GM13977 (cell line): ENCODE data around the gene MOB1B.

ENCODE experiments used
- DNase-seq: peaks from one replicate; pipeline ENCODE4 v3.0.0; 2012; ENCODE audit warnings: low spot score
- in situ Hi-C: fragments of 300-500 bp; cut with MboI; formaldehyde crosslinking; loops from one replicate; pipeline ENCODE4 v1.12.0; 2022; ENCODE audit warnings: low sequenced_read_pairs, low pct_unique_long_range_greater_than_20kb, mixed read lengths, inconsistent platforms; ENCODE audit not compliant: unreplicated experiment
- TF ChIP-seq, protein P1 (sequence below): IDR thresholded peaks from 2 replicates; pipeline ENCODE4 v1.5.1; 2012; ENCODE audit warnings: mild to moderate bottlenecking, control low read depth; ENCODE audit not compliant: insufficient read depth; ENCODE audit errors: extremely low read depth, missing control alignments

Gene MOB1B

DNA sequence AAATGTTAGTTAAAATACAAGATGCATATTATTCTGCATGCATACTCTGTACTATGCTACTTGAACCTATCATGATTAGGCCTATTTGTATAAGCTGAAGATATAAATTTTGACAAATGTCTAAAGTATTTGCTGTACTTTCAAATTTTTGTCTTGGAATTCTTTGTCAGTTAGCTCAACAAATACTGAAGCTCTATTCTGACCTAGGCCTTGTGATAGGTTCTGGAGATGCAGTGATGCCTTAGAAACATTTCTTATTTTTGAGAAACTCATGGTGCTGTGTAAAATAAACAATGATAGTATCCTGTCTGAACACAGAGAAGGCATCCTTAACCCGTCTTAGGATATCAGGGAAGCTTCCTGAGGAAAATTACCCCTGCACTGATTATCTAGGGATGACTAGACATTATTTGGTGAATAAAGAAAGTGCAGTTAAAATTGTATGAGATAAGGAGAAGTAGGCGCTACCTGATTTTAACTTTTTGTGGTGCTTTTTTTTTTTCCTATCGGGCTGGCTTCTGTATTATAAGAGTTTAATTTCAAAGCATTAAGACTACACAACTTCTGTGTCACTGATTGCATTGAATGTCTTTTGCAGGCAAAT lies 43.4 kb downstream of the MOB1B start:
- no peak for DNase-seq
- TF ChIP-seq, protein P1, sequence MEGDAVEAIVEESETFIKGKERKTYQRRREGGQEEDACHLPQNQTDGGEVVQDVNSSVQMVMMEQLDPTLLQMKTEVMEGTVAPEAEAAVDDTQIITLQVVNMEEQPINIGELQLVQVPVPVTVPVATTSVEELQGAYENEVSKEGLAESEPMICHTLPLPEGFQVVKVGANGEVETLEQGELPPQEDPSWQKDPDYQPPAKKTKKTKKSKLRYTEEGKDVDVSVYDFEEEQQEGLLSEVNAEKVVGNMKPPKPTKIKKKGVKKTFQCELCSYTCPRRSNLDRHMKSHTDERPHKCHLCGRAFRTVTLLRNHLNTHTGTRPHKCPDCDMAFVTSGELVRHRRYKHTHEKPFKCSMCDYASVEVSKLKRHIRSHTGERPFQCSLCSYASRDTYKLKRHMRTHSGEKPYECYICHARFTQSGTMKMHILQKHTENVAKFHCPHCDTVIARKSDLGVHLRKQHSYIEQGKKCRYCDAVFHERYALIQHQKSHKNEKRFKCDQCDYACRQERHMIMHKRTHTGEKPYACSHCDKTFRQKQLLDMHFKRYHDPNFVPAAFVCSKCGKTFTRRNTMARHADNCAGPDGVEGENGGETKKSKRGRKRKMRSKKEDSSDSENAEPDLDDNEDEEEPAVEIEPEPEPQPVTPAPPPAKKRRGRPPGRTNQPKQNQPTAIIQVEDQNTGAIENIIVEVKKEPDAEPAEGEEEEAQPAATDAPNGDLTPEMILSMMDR: no peak
- in situ Hi-C loops: no loop called here

DNA sequence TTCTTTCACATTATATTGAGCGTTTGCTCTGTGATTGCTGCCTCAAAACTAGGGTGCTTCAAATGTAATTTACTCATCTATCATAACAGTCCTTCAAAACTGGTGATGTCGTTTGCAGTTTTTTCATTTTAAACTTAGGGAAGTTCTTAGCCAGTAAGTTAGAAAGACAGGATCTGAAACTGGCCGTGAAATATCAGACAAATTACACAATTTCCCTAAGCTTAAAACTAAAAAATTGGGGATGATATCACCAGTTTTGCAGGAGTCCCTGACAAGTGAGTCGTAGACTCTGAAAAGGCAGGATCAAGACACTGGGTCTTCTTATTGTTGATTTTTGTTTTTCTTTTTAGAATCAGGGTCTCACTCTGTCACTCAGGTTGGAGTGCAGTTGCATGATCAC lies 44.8 kb downstream of the MOB1B start:
- no peak for DNase-seq
- in situ Hi-C loops: no loop called here
- TF ChIP-seq, protein P1: no peak

DNA sequence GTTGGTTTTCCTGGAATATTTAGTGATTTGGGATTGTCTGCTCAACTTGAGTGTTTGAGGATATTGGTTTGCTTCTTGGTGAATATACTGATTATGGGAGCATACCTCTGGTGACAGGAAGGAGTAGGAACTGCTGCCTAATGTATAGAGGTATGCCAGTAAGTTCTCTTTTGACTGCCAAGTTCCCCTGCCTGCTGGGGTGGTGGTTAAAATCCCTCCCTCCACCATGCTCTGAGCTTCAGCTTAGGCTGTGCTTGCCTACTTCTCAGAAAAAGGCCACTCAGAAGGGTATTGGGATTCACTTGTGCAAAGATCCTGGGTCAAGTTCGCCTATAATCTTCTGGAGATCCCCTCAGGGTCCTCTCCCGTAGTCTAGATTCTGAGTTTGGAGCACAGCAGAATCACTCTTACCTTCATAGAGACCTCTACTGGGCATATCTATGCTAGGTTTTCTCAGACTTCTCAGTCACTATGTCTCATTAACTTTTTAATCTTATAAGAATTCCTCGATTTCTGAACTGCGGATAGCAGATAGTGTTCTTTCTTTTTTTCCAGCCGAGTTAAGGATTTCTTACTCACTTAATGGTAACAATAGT lies 46.6 kb downstream of the MOB1B start:
- peak; percentile 37 for DNase-seq
- TF ChIP-seq, protein P1: peak; percentile 43
- in situ Hi-C loops: no loop called here

DNA sequence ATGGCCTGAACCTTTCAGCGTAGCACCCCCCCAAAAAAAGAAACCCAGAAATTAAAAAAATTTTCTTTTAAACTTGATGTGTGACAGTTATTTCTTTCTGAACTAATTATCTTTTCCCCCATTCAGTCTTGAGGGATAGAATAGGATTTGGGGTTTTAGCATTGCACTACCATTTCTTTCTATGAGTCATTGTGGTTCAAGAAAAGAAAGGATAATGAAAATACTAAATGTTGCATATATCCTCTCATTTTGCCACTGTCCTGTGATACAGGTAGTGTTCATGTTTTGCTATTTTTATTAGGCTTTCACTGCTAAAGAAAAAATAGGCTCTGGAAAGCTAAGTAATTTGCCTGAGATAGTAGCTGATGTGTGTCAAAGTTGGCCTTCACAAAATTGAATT lies 51.9 kb downstream of the MOB1B start:
- in situ Hi-C loops: no loop called here
- TF ChIP-seq, protein P1: no peak
- no peak for DNase-seq

DNA sequence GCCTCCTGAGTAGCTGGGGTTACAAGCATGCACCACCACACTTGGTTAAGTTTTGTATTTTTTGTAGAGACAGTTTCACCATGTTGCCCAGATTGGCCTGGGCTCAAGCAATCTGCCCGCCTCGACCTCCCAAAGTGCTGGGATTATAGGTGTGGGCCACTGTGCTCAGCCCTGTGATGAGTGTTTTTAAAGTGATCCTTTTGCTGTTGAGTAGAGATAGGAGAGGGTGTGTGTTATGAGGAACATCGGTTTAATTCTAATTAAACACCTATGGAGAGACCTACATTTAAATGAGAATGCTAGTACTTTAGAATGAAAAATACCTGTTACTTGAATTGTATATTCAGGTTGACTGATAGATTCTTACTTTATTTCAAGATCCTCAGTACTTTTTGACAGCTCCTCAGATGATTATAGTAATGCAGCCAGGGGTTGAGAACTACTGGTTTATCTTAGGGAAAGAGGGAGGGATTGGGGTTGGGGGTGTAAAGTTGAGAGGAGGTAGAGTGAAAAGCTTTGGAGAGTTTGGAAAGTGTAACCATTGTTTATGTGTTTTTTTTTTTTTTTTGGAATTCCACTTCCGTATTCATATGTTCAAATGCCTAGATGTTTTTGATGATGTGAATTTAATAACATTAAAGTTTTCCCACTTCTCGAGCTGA lies 54.5 kb downstream of the MOB1B start:
- TF ChIP-seq, protein P1: no peak
- in situ Hi-C loops: no loop called here
- no peak for DNase-seq

DNA sequence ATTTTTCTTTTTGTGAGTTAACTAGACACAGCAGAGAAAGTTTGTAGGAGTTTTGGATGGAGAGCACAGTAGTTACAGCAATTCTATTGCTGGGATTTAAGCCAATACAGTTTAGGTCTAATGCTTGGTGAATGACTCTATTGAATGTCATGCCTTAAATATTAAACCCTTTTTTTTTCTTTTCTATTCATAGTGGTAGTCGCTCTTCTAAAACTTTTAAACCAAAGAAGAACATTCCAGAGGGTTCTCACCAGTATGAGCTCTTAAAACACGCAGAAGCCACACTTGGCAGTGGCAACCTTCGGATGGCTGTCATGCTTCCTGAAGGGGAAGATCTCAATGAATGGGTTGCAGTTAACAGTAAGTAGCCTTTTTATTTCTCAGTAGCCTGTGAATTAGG lies 56.5 kb downstream of the MOB1B start:
- DNase-seq: no peak
- TF ChIP-seq, protein P1: no peak
- in situ Hi-C loops: no loop called here
